GM19238 (cell line): ENCODE results near the gene HMX3.

Source experiments
- DNase-seq: peaks from one replicate; pipeline ENCODE4 v3.0.0; 2011; ENCODE audit warnings: low spot score; ENCODE audit not compliant: insufficient read length

The HMX3 gene

DNA sequence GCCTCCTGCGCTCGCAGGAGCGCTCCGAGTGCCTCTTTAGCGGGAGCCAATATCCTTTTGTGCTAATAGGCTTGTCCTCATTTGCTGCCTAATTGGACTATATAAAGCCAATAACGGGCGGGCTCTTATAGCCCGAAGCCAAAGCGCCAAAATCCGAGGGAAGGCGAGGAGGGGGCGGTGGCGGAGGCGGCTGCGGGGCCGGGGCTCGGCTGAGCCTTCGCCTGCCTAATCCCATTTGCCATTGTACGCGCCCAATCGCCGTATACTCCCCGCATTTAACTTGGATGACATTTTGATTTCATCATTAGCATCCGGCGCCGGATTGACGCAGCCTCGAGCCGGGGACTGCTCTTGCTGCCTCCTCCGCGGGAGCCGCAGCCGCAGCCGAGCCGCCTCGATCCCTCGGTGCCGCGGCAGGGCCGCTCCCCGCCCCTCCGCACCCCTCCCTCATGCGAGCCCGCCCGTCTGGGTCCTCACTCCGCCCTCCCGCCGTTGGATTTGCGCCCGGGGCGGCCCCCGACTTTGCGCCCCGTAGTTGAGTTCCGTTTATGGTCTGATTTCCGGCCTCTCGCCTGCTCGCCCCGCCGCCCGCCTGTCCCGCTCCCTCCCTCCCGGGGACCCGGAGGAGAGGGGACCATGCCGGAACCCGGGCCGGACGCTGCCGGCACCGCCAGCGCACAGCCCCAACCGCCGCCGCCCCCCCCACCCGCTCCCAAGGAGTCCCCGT lies at the start of gene HMX3:
TSS of gene HMX3 (plus strand) at position 556 of the 727 bp plus-strand sequence. CDS start at position 637, 81 bp downstream.
- DNase-seq, result no peak

DNA sequence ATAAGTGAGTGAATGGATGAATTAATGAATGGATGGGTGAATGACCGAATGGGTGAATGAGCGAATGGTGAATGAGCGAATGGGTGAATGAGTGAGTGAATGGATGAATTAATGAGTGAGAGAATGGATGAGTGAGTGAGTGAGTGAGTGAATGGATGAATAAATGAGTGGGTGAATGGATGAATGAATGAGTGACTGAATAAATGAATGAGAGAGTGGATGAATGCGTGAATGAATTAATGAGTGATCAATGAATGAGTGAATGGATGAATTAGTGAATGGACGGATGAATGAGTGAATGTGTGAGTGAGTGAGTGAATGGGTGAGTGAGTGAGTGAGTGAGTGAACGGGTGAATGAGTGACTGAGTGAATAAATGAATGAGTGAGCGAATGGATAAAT lies 49.5 kb upstream of the HMX3 start:
- no peak for DNase-seq

DNA sequence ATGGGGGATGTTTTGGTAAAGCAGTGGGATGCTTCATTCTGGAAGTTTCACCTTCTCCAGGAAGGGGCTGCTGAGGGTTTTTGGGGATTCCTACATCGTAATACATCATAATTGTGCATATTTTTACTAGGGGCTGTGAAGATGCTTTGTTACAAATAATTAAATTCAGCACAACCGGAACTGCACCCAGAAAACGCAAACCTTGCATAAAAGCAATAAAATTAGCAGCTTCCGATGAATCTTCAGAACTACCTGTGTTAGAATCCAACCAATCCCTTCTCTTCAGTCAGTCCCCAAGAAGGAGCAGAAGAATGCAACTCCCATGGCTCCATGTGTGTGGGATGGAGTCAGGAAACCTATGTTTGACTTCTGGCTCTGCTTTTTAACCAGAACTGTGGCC lies 48.4 kb upstream of the HMX3 start:
- no peak for DNase-seq

DNA sequence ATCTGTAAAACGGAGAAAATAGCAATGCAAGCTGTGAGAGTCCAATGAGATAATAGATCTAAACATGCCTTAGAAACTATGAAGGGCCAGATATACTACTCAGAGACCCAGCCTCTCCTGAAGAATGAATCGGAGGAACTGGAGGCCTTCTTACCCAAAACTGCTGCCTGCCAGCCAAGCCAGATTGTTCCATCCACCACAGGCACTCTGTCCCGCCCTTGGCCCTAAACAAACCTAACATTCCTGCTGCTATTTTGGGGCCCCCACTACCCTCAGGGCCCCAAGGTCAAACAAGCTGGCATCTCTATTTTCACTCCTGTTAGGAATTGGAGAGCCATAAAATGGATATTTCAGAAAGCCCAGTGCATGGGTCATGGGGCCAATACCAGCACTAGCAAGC lies 48.0 kb upstream of the HMX3 start:
- no peak for DNase-seq

DNA sequence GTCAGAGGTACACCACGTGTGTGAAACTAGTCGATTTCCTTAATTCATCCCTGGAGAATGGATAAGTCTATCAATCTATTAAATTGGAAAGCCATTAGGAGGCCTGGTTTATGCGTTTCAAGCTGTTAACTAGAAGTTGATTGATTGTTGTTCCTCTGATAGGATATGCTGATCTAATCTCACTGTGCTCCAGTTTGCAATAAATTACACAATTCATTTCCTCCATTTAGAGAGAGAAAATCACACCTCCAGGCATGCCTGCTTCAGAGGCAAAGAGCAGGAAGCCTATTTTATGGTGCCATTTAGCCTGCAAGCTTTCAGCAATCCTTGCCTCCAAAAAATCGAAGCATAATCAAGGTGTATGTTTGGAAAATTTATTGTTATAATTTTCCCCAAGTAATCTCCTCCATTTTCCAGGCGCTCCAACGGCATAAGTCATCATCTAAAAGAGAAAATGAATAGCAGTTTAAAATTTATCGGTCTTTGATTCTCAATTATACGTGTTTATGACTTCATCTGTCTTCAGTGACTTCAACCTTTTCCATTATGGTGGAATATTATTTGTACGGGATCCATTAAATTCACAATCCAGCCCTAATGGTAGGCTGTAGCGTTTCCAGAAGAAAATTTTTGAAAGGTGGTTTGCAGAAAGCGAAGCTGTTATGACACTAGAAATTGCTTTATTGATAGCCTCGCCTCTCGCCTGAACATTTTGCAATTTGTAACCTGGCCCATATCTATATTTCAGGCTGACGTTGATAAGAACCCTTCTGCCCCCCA lies 42.9 kb upstream of the HMX3 start:
- DNase-seq, result no peak

DNA sequence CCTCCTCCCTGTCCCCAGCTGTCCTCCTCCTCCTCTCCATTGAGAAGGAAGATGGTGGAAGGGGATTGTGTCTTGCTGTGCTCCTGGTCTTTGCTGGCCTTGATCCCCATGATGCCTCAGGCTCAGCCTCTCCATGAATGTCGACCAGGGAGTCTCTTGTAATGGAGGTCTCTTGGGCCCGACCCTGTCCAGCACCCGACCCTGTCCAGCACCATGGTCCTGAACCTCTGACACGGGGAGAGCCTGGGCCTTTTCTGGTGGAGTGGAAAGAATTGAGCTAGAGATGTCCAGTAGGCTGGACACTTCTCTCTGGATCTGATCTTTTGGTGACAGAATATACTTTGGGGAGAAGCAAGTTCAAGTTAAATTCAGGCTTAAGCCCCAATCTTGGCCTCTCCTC lies 42.3 kb upstream of the HMX3 start:
- DNase-seq, result no peak

DNA sequence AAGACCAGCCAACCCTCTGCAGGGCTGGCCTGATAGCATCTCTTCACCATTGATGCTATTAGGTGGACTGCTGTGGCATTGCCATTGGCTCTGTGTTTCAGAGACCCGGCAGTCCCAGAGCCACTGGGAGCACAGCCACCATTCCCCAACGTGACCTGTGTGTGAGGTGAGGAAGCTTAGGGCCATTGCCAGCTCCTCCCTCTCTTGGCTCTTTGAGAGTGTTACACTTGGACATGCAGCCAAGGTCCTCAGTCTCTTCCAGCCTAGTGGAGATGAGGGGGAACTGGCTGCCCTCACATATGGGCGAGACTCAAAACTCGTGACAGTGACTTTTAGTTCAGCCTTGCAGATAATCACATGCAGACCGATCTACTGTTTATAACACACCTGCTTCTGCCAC lies 39.3 kb upstream of the HMX3 start:
- no peak for DNase-seq

DNA sequence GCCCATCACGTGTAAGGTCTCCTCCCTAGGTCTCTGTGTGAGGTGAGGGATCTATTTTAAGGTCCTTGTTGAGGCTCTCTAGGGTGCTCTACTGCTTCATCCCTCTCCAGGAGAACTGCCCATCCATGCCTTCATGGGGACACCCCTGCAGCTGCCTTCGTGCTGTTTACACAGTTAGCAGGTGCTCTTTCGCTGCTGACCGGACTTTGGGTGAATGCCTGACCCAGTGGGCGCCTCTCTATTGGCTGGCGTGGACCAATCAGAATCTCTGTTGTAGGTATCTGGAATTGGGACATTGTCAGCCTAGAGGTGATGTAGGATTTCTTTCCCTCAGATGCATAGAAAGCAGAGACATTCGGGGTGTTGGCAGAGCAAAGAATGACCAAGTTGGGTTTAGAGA lies 38.7 kb upstream of the HMX3 start:
- DNase-seq, result no peak

DNA sequence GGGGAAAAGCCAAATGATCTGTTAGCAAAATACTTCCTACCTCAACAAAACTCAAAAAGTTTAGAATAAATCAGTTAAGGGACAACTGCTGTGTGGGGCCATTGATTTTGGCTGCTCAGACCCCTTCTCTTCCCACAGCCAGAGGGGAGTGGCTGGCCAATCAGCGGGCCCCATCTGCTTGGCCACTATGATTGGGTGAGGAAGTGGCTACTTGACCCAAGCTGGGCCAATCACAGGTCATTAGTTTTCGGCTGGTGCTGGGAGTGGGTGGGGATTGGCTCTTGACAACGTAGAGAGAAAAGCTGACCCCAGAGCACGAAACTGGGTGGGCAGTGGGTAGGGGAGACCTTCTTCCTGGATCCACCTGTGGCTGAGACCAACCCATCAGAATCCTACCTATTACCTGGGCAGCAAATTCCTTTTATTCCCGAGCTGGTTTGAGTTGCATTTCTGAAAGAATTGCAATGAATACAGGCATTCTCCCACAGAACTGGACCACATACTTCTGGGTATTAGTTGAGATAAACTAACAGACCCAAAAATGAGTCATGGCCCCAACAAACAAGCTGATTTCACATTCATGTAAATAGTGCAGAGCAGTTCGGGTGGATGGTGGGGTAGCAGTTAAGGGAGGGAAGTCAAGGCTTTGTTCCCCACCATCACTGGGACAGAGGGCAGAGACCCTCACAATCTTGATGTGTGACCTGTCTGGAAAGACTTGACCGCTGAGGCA lies 35.6 kb upstream of the HMX3 start:
- no peak for DNase-seq

DNA sequence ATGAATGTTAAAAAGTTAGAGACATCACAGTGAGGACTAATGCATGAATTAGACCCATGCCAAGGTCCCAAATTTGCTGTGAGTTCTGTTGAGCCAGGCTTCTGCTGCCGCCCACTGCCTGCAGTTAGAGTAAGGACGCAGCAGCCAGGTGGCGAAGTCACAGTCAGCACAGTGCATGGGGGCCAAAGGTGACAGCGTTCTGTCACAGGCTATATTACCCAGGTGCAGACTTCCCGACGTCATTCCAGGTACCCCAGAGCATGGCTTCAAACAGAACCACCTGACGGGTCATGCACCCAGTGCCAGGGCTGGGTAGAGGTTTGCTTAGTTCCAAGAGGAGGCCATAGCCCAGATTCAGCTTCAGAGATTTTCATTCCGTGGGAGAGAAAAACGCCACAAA lies 33.9 kb upstream of the HMX3 start:
- DNase-seq, result no peak

DNA sequence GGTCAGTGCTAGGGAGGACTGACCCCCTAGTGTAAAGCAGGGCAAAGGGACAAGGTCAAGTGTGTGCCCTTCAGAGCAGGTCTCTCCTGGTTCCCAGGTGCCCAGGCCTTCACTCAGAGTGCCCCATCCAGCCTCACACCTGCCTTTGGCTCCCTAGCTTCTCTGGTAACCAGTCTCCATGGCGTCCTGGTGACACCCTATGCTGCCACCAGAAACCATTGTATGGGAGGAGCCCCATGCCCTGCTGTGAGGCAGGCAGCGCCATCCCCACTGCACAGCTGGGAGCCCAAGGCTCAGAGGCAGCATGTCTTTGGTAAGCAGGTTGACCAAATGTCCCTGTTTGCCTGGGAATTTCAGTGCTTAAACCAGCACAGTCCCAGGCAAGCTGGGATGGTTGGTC lies 33.1 kb upstream of the HMX3 start:
- DNase-seq, result no peak

DNA sequence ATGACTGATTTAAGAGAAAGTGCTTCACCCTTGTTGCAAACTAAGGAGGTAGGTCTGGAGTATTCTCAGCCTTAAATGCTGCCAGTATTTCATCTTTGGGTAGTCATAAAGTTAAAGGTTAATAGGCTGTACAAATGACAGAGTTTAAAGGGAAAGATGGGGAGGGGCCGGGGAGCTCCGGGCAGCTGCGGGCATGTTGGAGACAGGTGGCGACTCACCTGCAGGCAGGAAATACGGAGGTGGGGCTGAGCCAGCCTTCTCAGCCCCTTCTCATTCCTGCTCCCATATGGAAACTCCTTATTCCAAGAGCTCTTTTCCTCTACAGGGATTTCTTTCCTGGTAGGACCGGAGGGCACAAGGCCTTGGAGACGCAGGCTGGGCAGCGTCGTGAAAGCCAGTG lies 31.8 kb upstream of the HMX3 start:
- no peak for DNase-seq

DNA sequence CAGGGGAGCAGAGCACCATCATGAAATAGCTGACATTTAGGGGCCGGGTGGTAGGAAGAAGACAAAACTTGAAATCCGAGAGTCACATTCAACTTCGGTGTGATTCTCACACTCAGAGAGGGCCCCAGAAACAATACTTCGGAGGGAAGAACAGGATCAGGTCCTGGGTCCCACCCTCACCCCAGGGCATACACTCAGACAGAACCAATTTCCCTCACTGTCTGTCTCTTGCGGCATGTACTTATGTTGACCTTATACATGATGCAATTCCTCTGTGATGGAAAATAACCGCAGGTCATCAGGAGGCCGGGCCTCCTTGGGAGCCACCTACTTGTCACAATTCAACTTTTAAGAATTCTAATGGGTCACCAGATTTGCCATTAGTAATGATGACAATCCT lies 26.3 kb upstream of the HMX3 start:
- DNase-seq, result no peak

DNA sequence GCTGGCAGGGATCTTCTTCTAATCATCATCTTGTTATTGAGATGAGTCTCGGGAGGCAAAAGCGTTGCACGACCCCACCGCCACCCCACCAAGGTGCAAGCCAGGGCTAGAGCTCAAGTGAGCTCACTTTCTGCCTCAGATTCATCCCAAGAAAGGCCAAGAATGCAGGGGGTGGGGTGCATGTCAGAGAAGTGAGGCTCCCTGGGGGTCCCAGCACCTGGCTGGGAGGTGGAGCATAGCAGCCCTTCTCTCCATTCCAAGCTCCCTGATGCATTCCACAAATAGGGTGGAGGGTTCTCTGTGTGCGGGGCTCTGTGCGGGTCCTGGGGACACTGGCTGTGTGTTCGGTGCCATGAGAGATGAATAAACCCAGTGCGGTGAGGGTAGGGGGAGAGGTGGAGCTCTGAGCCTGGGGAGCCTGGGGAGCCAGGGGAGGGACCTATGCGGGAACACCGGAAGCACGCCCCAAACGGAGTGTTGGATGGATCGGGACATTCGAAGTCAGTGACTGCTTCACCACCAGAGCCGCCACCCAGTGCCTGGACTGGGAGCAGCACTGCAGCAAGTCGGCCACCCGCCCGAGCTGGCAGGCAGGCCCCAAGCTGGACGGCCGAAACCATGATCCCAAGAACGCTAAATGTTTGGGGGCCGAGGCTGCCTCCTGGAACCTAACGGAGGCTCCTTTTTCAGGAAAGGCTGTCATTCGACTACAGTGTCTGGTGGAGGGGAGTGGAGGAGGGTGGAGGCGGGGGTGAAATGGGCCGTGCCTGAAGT lies 17.9 kb upstream of the HMX3 start:
- DNase-seq, result no peak

DNA sequence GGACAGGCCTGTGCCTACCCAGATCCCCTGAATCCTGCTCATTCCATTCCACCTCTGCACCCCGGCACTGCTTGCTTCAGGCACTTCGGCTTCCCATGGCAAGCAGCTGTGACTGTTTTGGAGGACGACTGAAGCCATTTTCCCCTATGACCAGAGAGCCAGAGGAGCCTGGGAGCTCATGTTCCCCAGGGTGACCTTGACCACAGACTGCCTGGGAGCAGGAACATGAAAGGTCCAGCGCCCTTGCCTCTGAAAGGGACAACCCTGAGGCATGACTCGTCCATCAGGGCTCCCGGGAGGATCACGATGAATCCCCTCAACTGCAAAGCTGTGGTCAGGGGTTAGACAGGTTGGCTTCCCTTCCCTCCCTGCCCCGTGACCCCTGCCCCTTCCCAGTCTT lies 16.7 kb upstream of the HMX3 start:
- DNase-seq, result no peak

DNA sequence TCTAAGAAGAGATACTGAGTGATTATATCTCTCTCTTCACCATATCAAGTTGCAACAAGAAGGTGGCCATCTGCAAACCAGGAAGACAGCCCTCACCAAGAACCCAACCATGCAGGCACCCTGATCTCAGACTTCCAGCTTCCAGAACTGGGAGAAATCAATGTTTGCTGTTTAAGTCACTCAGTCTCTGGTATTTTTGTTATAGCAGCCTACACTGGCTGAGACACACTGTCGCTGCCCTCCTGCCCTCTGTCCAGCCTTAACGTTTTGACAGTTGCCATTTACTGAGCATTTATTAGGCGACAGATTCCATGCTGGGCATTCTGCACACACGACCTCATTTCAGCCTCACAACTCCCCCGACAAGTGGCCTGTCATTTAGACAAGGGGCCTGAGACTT lies 9.5 kb upstream of the HMX3 start:
- no peak for DNase-seq

DNA sequence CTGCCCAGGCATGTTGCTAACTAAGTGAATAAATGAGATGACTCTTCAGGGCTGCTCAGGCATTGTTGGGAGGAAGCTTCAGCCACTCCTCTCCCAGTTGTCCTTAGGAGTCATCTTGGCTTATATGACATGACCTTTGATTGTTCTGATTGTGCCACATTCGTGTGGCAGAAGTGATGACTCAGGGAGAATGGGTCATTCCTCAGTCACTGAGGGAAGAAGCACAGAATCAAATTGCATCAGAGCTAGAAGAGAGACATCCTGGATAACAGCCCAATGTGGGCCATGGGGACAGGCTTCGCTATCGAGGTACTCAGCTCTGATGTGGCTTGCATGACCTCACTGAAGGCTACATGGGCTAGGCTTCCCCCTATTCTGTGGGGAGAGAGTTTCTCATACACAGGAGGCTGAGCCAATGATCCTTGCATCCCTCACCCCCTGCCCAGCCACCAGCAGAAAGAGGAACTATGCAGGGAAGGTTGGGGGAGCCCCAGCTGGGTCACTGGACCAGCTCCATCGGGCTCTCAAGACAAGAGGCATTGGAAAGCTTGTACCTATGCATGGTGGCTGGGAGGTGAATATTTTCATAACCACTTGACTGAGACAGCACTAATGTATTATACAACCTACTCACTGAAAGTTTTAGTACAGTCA lies 6.0 kb upstream of the HMX3 start:
- no peak for DNase-seq

DNA sequence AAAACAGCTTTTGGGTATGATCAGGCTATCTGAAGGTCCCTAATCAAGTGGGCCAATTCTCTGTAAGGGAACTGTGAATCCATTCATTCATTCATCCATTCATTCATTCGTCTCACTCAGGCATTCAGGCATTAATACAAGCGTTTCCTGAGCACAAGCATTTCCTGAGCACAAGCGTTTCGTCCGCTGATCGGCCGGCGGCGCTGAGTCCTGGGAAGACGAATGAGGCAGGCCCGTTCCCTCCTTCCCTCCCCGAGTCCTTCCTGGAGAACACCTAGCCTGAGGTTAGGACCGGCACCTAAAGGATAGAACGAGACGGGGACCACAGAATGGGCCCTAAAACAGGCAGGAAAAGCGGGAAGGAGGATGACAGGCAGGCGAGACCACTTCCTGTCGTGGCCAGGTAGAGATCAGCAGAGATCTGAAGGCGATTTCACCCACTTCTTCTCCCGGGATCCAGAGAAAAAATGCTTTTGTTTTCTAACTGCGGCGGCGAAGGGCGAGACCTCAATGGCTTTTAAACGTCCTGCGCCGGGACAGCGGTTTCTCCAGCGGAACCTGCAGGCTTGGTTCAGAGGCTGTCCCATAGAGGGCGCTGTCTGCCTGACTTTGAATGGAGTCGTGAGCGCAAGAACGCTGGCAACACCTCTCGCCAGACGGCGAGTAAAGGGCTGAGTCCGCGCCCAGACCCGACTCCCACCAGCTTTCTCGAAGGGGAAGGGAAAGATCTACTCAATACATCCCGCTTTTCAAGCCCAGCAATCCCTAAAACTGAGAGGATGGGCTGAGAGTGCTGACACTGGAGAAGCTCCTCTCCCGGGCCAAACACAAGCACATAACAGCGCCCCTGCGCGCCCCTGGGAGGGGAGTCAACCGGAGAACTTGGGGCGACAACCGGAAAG lies 2.9 kb upstream of the HMX3 start:
- peak; percentile 83 for DNase-seq

DNA sequence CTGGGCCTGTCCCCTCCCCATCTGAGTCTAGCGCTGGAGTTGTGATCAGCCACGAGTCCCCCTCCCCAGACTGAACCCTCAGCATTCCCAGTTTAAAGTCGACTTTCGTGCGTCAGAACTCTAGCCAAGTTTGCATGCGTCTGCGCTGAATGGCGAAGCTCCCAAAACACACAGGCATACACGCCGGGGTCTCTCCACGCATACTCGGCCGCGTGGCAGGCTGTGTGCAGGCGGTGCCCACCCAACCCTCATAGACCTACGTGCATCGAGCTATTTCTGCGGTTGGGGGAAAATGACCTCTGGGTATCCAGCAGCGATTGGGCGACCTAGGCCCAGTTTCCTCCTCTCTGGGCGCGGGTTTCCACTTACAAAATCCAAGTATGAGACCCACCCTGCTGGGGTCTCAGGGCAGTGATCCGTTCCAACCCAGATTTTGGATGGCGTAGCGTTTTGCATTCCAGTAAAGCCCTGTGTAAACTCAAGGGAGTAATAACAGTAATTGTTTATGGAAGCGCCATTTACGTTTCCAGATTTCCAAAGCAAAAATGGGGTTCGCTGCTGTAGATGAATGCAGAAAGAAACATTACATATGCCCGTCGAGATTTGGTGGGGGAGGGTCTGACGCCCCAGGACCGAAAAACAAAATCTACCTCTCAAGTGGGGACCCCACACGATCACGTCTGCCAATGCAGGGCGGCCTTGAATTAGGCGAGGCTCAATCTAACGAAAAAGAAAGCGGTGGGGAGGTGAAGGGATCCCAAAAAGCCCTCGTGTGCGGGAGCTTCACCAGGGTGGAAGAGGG lies 2.0 kb upstream of the HMX3 start:
- DNase-seq, result no peak
